ENCODE data around the gene SERGEF.
"Not testable (repeated sequence)": the region's sequence is repeated elsewhere in the genome, so short reads cannot be mapped to it uniquely, and the experiment has no call there.

The SERGEF gene

DNA sequence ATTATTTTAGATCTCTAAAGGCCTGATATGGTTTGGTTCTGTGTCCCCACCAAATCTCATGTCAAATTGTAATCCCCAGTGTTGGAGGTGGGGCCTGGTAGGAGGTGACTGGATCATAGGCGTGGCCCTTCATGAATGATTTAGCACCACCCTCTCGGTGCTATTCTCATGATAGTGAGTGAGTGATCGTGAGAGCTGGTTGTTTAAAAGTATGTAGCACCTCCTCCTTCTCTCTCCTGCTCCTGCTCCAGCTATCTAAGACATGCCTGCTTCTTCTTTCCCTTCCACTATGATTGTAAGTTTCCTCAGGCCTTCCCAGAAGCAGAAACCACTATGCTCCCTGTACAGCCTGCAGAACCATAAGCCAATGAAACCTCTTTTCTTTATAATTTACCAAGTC lies 114.1 kb downstream of the SERGEF start:
- no peak for DNase-seq

- DNase-seq: no peak
Measured at GRCh38 chr11:17898071-17898470, 114.8 kb downstream of the SERGEF start.

DNA sequence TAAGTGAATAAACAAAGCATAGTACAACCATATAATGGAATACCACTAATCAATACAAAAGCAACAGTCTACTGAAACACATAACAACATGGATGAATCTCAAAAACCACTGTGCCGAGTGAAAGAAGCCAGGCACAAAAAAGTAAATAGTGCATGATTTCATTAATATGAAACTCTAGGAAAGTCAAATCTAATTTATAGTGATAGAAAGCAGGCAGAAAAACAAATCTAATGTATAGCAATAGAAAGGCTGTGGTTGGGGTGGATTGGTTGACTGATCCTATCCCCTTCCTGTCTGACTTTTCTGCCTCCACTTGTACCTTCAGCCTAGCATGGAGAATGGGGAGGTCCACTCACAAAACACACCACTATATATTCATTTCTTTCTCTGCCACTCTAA lies 115.4 kb downstream of the SERGEF start:
- no peak for DNase-seq

DNA sequence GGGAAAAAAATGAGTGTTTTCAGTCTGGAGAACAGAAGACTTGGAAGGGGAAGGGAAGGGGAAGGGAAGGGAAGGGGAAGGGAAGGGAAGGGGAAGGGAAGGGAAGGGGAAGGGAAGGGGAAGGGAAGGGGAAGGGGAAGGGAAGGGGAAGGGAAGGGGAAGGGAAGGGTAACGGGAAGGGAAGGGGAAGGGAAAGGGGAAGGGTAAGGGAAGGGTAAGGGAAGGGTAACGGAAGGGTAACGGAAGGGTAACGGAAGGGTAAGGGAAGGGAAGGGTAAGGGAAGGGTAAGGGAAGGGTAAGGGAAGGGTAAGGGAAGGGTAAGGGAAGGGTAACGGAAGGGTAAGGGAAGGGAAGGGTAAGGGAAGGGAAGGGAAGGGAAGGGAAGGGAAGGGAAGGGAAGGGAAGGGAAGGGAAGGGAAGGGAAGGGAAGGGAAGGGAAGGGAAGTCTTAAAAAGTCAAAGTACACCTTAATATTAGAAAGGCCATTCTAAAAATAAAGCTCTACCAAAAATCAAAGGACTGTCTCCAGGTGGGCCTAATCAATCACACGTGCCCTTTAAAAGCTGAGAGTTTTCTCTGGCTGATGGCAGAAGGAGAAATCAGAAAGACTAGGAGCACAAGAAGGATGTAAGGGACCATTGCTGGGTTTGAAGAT lies 116.2 kb downstream of the SERGEF start:
- DNase-seq: not testable (repeated sequence)

GRCh38 chr11:17894929-17895658 lies 117.8 kb downstream of the SERGEF start:
- DNase-seq: no peak

DNA sequence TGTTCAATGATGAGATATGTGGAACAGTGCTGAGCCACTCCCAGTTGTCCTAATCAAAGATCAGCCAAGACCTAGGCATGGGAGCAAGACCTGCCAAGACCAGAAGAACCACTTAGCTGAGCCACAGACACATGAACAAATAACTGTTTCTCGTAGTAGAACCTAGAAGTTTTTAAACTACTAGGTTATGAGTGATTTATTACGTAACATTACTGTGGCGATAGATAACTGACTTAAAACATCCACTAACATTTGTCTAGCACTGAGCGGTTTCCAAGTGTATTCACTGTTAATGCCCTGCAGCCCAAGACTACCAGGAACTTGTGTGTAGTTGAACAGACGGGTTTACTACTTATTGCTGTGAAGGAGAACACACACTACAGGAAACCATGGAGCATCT lies 120.4 kb downstream of the SERGEF start:
- DNase-seq: no peak

GRCh38 chr11:17890325-17890724 lies 122.5 kb downstream of the SERGEF start:
- no peak for DNase-seq

GRCh38 chr11:17887779-17888178 lies 125.1 kb downstream of the SERGEF start:
- DNase-seq: no peak

GRCh38 chr11:17883946-17884345 lies 128.9 kb downstream of the SERGEF start:
- no peak for DNase-seq

GRCh38 chr11:17883057-17883456 lies 129.8 kb downstream of the SERGEF start:
- no peak for DNase-seq

GRCh38 chr11:17878743-17879142 lies 134.1 kb downstream of the SERGEF start:
- no peak for DNase-seq

DNA sequence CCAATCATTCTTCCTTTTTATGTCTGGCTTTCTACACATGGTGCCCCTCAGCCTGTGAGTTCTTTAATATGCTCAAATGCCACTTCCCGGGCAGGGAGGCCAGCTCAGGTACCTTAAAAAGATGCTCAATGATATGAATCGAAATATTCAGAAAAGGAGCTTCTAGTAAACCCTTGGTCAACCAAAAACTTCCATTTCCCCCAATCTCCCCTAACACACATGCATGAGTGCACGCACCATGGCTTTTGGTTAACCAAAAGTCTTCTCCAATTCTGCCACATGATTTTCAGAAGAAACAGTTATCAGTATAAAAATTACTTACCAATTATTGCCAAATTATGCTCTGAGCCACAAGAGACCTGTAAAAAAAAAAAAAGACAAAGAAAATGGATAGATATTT lies 135.0 kb downstream of the SERGEF start:
- no peak for DNase-seq

DNA sequence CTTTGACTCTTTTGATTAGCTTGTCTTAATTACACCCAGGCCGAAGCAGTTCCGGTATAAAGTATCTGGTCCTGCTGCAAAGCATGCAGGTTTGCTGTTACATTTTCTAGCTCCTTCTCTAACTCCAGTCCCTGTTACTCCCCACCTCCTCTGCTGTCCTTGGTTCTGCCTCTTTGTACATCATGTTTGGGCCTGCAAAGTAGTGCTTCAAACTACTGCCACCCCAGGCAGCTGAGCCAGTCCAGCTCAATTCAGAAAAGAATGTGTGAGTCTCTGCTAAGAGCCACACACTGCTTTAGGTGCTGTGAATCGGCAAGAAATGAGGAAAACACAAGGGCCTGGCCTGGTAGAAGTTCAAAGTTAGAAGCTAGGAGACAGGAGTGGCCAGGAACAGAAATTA lies 136.0 kb downstream of the SERGEF start:
- no peak for DNase-seq

- DNase-seq: no peak
Measured at GRCh38 chr11:17875891-17876290, 137.0 kb downstream of the SERGEF start.

DNA sequence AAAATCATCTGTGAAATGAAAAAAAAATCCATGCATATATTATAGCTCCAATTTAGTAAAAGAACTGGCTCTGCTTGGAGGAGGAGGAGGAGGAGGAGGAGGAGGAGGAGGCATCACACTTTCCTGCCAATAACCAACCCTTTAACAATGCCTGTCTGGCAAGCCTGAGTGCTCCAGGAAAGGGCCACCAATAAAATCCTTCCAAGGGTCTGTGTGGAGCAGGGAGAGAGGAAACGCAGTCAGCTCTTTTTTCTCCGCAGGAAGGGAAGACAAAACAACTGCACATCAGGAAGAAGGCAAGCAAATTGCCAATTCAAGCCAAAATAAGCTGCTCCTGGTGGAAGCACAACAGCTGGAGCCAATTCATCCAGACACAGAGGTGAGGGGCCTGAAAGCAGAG lies 139.3 kb downstream of the SERGEF start:
- DNase-seq: no peak

DNA sequence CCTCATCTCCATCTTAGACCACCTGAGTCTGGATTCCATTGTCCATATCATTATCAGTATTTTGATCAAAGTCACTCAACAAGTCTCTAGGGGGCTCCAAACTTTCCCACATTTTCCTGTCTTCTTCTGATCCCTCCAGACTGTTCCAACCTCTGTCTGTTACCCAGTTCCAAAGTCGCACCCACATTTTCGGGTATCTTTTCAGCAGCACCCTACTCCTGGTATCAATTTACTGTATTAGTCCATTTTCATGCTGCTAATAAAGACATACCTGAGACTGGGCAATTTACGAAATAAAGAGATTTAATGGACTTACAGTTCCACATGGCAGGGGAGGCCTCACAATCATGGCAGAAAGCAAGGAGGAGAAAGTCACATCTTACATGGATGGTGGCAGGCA lies 144.4 kb downstream of the SERGEF start:
- DNase-seq: not testable (repeated sequence)

GRCh38 chr11:17867341-17867740 lies 145.5 kb downstream of the SERGEF start:
- DNase-seq: no peak

DNA sequence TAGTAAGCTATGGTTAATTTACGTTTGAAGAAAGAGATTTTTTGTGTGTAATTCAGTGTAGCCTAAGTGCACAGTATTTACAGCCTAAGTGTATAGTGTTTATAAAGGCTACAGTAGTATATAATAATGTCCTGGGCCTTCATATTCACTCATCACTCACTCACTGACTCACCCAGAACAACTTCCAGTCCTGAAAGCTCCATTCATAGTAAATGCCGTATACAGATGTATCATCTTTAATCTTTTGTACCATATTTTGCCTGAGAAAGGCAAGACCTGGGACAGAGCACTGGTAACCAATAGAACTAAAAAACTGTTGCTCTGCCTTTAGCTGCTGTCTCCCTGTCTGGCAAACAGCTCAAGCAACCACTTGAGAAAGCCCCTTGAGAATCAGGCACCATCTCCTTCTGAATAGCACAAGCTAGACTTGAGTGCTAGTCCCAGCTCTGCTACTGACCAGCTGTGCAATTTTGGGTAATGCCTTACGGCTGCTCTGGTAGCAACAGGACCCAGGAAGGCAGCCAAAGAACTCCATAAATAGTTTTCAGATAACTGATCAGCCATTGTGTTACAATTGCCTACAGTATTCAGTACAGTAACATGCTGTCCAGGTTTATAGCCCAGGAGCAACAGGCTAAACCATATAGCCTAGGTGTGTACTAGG lies 146.9 kb downstream of the SERGEF start:
- no peak for DNase-seq

DNA sequence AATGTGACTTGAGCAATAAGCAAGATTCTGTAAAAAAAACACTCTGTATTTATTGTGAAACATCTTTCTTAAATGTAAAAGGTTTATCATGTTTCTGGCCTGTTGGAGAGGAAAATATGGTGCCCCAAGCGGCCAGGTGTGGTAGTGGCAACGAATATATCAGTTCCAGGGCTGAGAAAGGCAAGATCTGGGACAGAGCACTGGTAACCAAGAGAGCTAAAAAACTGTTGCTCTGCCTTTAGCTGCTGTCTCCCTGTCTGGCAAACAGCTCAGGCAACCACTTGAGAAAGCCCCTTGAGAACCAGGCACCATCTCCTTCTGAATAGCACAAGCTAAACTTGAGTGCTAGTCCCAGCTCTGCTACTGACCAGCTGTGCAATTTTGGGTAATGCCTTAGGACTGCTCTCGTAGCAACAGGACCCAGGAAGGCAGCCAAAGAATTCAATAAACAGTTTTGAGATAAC lies 148.3 kb downstream of the SERGEF start:
- peak; percentile 12 for DNase-seq

DNA sequence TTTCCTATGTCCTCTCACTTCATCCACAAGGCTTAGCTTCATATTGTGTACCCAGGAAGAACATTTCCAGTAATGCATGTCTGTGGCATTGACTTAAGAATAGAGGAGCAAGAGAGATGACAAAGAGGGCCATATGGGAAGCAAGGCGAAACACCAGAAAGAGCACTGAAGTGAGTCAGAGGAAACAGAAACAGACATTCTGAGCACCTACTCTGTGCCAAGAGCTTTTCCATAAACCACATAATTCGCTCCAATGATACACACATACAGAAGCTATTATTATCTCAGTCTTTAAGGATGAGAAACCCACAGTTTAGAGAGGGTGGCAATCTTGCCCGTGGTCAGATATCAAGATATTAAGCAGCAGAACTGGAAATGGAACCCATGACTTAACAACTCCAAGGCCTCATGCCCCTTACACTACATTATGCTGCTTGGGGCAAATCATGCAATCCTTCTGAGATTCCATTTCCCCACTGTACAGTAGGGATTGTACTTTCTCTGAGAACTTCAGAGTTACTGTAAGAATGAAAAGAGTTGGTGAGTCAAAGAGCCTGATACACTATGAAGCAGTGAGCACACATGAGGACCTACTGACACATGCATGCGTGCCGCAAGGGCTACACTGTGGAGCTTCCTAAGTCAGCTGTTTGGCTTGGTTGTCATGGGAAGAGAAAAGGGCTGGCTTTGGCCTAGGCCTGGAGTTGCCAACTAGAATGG lies 151.7 kb downstream of the SERGEF start:
- no peak for DNase-seq

DNA sequence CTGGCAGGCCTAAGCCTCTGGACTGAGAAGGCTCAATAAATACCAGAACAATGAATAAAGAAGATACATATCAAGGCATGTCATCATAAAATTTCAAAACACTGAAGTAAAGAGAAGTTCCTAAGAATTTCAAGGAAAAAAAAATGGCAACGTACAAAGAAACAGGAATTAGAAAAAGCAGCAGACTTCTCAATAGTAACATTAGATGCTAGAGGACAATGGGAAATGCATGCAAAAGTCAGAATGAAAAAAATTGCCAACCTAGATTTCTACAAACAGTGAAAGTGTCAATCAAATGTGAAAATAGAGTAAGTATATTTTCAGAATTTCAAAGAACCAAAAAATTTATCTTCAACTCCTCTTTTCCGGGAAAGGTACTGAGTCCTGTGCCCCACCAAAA lies 153.3 kb downstream of the SERGEF start:
- DNase-seq: no peak

DNA sequence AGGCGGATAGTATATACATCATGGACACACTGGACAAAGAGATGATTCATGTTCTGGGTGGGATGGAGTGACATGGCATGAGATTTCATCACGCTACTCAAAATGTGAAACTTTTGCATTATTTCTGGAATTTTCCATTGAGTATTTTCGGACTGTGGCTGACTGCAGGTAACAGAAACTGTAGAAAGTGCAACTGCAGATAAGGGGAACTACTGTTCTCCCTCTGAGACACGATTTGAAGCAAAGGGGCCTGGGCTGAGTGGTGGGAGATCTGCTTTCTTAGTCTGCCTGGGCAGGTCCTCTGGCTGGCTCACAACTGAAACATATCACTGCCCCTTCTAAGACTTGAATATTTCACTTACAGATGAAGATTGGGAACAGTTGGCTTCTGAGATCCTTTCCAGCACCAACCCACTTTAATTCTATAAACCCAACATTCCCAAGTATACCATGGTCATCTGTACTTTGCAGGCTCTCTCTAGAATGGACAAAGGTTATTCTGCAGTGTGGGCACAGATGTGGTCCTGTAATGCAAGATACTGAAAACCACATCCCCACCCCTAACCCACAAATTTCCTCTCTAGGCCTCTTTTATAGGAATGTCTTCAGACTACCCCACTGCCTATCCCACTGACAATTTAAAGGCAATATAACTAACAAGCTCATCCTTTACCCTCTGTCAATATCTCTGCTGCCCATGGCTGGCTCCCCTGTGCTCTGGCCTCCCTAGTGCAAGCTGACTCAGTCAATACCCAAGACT lies 157.1 kb downstream of the SERGEF start:
- DNase-seq: no peak

- DNase-seq: no peak
Measured at GRCh38 chr11:17853280-17853679, 159.6 kb downstream of the SERGEF start.

Measured in CD4-positive, alpha-beta T cell treated with Interleukin-12 subunit alpha and Interleukin-12 subunit beta, for 1 hour (primary cell).